Measurements from ENCODE around the gene GAREM1.

DNA sequence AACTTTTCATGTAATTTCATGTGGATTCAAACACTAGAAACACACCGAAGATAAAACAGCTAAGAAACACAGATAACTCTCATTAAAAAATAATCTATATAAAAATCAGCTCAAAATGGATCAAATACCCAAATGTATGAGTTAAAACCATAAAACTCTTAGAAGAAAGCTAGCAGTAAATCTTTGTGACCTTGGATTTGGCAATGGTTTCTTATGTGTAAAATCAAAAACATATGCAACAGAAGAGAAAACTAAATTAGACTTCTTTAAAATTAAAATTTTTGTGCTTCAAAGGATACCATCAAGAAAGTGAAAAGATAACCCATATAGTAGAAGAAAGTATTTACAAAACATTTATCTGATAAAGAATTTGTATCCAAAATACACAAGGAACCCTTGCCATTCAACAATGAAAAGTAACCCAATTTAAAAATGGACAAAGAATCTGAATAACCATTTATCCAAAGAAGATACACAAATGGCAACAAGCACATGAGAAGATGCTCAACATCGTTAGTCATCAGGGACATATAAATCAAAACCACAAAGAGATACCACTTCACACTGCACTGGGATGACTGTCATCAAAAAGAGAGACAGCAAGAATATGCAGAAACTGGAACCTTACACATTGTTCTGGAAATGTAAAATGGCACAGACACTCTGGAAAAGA is 27.5 kb downstream of the GAREM1 start:
- TF ChIP-seq EZH2 (IDR thresholded peaks at IDR 0.05) = no peak
- TF ChIP-seq POLR2AphosphoS5 (IDR thresholded peaks at IDR 0.05; ENCODE audit: borderline replicate concordance, low read depth, low read length) = no peak
- no peak for TF ChIP-seq FOXP2 (optimal IDR thresholded peaks at IDR 0.05; ENCODE audit: control extremely low read depth, extremely low read length, insufficient read depth)

All from SK-N-MC (cell line).